Liver (tissue), 9 donors: ENCODE measurements around the gene METTL17. TPM values are rescaled to one million over a fixed set of nuclear protein-coding genes. Genes with fewer than 3 reads are reported as not detected.

Experiments used
- DNase-seq: peaks from one replicate; pipeline ENCODE4 v3.0.0-alpha.2; 2017; ENCODE audit warnings: low spot score
- H3K27ac ChIP-seq, 2 donors: one replicate each; pipeline ENCODE4 v1.7.0; 2013; ENCODE audit warnings: inconsistent platforms in 2 of 2, low read length in 2 of 2, control low read depth in 1 of 2, low read depth in 1 of 2, mild to moderate bottlenecking in 1 of 2
- H3K27me3 ChIP-seq, 4 donors: one replicate each; pipeline versions ENCODE4 v1.6.1 to v1.7.0; 2013; ENCODE audit warnings: low read length in 3 of 4, inconsistent platforms in 1 of 4, mild to moderate bottlenecking in 1 of 4, moderate library complexity in 1 of 4; ENCODE audit not compliant: control insufficient read depth in 4 of 4, insufficient read depth in 4 of 4
- H3K36me3 ChIP-seq, 4 donors: one replicate each; pipeline versions ENCODE4 v1.6.1 to v1.7.0; 2013; ENCODE audit warnings: low read length in 3 of 4, mild to moderate bottlenecking in 3 of 4, low read depth in 1 of 4, moderate library complexity in 1 of 4; ENCODE audit not compliant: control insufficient read depth in 4 of 4, insufficient read depth in 3 of 4
- H3K4me1 ChIP-seq, 4 donors: one replicate each; pipeline versions ENCODE4 v1.6.1 to v1.7.0; 2013; ENCODE audit warnings: low read length in 3 of 4, mild to moderate bottlenecking in 3 of 4, moderate library complexity in 1 of 4; ENCODE audit not compliant: control insufficient read depth in 4 of 4, insufficient read depth in 4 of 4
- H3K4me3 ChIP-seq, 3 donors: one replicate each; pipeline versions ENCODE4 v1.6.1 to v1.7.0; 2013; ENCODE audit warnings: low read length in 3 of 3, control low read depth in 1 of 3, low read depth in 1 of 3, mild to moderate bottlenecking in 1 of 3
- H3K9ac ChIP-seq, 2 donors: one replicate each; pipeline ENCODE4 v1.7.0; 2013; ENCODE audit warnings: low read length in 2 of 2, mild to moderate bottlenecking in 2 of 2, moderate library complexity in 2 of 2, control low read depth in 1 of 2, low read depth in 1 of 2
- H3K9me3 ChIP-seq, 4 donors: one replicate each; pipeline versions ENCODE4 v1.6.1 to v1.7.0; 2013; ENCODE audit warnings: low read length in 3 of 4; ENCODE audit not compliant: control insufficient read depth in 4 of 4
- ATF3 ChIP-seq: IDR thresholded peaks from 2 replicates; pipeline ENCODE4 v1.6.1; 2016; ENCODE audit warnings: antibody characterized with exemption
- EGR1 ChIP-seq, 2 donors: IDR thresholded peaks; 2 replicates each; pipeline ENCODE4 v1.6.1; 2016 to 2018; ENCODE audit warnings: antibody characterized with exemption in 2 of 2, low read depth in 2 of 2
- FOXA1 ChIP-seq: IDR thresholded peaks from 2 replicates; pipeline ENCODE4 v1.6.1; 2016; ENCODE audit warnings: antibody characterized with exemption
- FOXA2 ChIP-seq: IDR thresholded peaks from 2 replicates; pipeline ENCODE4 v1.6.1; 2016; ENCODE audit warnings: antibody characterized with exemption
- GABPA ChIP-seq, 2 donors: IDR thresholded peaks in 1 of 2; conservative IDR thresholded peaks in 1 of 2; 2 replicates each; pipeline ENCODE4 v1.6.1; 2016; ENCODE audit warnings: antibody characterized with exemption in 2 of 2, mild to moderate bottlenecking in 1 of 2, moderate library complexity in 1 of 2
- HNF4A ChIP-seq, 2 donors: conservative IDR thresholded peaks; 2 replicates each; pipeline ENCODE4 v1.6.1; 2016; ENCODE audit warnings: antibody characterized with exemption in 2 of 2, mild to moderate bottlenecking in 2 of 2
- HNF4G ChIP-seq: IDR thresholded peaks from 2 replicates; pipeline ENCODE4 v1.6.1; 2016; ENCODE audit warnings: antibody characterized with exemption
- JUND ChIP-seq, 2 donors: IDR thresholded peaks; 2 replicates each; pipeline ENCODE4 v1.6.1; 2016; ENCODE audit warnings: antibody characterized with exemption in 2 of 2
- NR2F2 ChIP-seq: IDR thresholded peaks from 2 replicates; pipeline ENCODE4 v1.6.1; 2016; ENCODE audit warnings: antibody characterized with exemption
- RAD21 ChIP-seq, 2 donors: IDR thresholded peaks; 2 replicates each; pipeline ENCODE4 v1.6.1; 2016; ENCODE audit warnings: antibody characterized with exemption in 2 of 2, mild to moderate bottlenecking in 2 of 2
- RXRA ChIP-seq, 2 donors: IDR thresholded peaks; 2 replicates each; pipeline ENCODE4 v1.6.1; 2017 to 2018; ENCODE audit warnings: antibody characterized with exemption in 2 of 2, mild to moderate bottlenecking in 1 of 2
- SP1 ChIP-seq: IDR thresholded peaks from 2 replicates; pipeline ENCODE4 v1.6.1; 2018; ENCODE audit warnings: antibody characterized with exemption, mild to moderate bottlenecking
- TAF1 ChIP-seq: conservative IDR thresholded peaks from 2 replicates; pipeline ENCODE4 v1.6.1; 2016; ENCODE audit warnings: antibody characterized with exemption, mild to moderate bottlenecking
- YY1 ChIP-seq: IDR thresholded peaks from 2 replicates; pipeline ENCODE4 v1.6.1; 2016; ENCODE audit warnings: antibody characterized with exemption, mild to moderate bottlenecking
- WGBS: extraction: QIAGEN DNeasy Blood & Tissue Kit; methylation state at CpG from one replicate; pipeline ENCODE4 v1.1.7; 2013; 5-methylcytosine and 5-hydroxymethylcytosine counted together
- polyA plus RNA-seq, 2 donors: library from polyadenylated mRNA; stranded (reverse) in 1 of 2; unstranded in 1 of 2; fragments of 200-250 nt in 1 of 2; fragments of >200 nt in 1 of 2; fragmentation: Nextera tagmentation in 1 of 2; extraction: Ambion mirVana in 1 of 2; gene quantifications; one replicate each; pipeline versions ENCODE4 v1.2.1 to v1.2.3, GENCODE V29; 2013 to 2015
- total RNA-seq, 2 donors: library from RNA; depleted of rRNA; stranded (reverse); fragments of >200 nt; gene quantifications; one replicate each; pipeline ENCODE4 v1.2.3, GENCODE V29; 2014
- TF ChIP-seq, protein P1 (sequence below): IDR thresholded peaks from 2 replicates; pipeline ENCODE4 v1.6.1; 2016; ENCODE audit warnings: antibody characterized with exemption, mild to moderate bottlenecking
- TF ChIP-seq, protein P2 (sequence below): IDR thresholded peaks from 2 replicates; pipeline ENCODE4 v1.6.1; 2016; ENCODE audit warnings: antibody characterized with exemption
- TF ChIP-seq, protein P3 (sequence below): IDR thresholded peaks from 2 replicates; pipeline ENCODE4 v1.6.1; 2016; ENCODE audit warnings: antibody characterized with exemption
- TF ChIP-seq, protein P4 (sequence below): fragments of 150-350 bp; IDR thresholded peaks from 2 replicates; pipeline ENCODE4 v1.5.1; 2017; ENCODE audit warnings: improper control_type of control experiment, low read depth, low read length; ENCODE audit not compliant: missing input control
- donor health status: healthy.
- donor health status: healthy.
- donor health status: healthy.
- donor health status: healthy.
- donor health status: healthy.

METTL17 gene
- total and polyA plus RNA-seq, 4 donors, result 31.0 to 64.8 (median 47.3) TPM

- TF ChIP-seq ATF3 (no peak), FOXA2 (no peak), SP1 (no peak), JUND (IDR thresholded peaks at IDR 0.05) (no peak), EGR1 (IDR thresholded peaks at IDR 0.05; ENCODE audit: low read depth in 2 of 2) (no peak), TAF1 (no peak), HNF4A (conservative IDR thresholded peaks at IDR 0.05) (no peak), RXRA (IDR thresholded peaks at IDR 0.05) (no peak), HNF4G (no peak), NR2F2 (no peak), YY1 (no peak), GABPA (IDR thresholded peaks at IDR 0.05 in 1 of 2, conservative IDR thresholded peaks at IDR 0.05 in 1 of 2) (no peak), FOXA1 (no peak), RAD21 (IDR thresholded peaks at IDR 0.05) (no peak)
- TF ChIP-seq, protein P1, sequence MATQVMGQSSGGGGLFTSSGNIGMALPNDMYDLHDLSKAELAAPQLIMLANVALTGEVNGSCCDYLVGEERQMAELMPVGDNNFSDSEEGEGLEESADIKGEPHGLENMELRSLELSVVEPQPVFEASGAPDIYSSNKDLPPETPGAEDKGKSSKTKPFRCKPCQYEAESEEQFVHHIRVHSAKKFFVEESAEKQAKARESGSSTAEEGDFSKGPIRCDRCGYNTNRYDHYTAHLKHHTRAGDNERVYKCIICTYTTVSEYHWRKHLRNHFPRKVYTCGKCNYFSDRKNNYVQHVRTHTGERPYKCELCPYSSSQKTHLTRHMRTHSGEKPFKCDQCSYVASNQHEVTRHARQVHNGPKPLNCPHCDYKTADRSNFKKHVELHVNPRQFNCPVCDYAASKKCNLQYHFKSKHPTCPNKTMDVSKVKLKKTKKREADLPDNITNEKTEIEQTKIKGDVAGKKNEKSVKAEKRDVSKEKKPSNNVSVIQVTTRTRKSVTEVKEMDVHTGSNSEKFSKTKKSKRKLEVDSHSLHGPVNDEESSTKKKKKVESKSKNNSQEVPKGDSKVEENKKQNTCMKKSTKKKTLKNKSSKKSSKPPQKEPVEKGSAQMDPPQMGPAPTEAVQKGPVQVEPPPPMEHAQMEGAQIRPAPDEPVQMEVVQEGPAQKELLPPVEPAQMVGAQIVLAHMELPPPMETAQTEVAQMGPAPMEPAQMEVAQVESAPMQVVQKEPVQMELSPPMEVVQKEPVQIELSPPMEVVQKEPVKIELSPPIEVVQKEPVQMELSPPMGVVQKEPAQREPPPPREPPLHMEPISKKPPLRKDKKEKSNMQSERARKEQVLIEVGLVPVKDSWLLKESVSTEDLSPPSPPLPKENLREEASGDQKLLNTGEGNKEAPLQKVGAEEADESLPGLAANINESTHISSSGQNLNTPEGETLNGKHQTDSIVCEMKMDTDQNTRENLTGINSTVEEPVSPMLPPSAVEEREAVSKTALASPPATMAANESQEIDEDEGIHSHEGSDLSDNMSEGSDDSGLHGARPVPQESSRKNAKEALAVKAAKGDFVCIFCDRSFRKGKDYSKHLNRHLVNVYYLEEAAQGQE, result no peak
- TF ChIP-seq, protein P2, sequence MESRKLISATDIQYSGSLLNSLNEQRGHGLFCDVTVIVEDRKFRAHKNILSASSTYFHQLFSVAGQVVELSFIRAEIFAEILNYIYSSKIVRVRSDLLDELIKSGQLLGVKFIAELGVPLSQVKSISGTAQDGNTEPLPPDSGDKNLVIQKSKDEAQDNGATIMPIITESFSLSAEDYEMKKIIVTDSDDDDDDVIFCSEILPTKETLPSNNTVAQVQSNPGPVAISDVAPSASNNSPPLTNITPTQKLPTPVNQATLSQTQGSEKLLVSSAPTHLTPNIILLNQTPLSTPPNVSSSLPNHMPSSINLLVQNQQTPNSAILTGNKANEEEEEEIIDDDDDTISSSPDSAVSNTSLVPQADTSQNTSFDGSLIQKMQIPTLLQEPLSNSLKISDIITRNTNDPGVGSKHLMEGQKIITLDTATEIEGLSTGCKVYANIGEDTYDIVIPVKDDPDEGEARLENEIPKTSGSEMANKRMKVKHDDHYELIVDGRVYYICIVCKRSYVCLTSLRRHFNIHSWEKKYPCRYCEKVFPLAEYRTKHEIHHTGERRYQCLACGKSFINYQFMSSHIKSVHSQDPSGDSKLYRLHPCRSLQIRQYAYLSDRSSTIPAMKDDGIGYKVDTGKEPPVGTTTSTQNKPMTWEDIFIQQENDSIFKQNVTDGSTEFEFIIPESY, result no peak
- TF ChIP-seq, protein P3, sequence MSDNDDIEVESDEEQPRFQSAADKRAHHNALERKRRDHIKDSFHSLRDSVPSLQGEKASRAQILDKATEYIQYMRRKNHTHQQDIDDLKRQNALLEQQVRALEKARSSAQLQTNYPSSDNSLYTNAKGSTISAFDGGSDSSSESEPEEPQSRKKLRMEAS, result no peak
- TF ChIP-seq, protein P4, sequence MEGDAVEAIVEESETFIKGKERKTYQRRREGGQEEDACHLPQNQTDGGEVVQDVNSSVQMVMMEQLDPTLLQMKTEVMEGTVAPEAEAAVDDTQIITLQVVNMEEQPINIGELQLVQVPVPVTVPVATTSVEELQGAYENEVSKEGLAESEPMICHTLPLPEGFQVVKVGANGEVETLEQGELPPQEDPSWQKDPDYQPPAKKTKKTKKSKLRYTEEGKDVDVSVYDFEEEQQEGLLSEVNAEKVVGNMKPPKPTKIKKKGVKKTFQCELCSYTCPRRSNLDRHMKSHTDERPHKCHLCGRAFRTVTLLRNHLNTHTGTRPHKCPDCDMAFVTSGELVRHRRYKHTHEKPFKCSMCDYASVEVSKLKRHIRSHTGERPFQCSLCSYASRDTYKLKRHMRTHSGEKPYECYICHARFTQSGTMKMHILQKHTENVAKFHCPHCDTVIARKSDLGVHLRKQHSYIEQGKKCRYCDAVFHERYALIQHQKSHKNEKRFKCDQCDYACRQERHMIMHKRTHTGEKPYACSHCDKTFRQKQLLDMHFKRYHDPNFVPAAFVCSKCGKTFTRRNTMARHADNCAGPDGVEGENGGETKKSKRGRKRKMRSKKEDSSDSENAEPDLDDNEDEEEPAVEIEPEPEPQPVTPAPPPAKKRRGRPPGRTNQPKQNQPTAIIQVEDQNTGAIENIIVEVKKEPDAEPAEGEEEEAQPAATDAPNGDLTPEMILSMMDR, result no peak
- no peak overlapping the region for H3K9ac ChIP-seq
- H3K9me3 ChIP-seq, result no peaks in the 10 kb centered on the region
- no peak overlapping the region for H3K4me3 ChIP-seq
- no peaks in the 10 kb centered on the region for H3K27me3 ChIP-seq
- no peak overlapping the region for H3K27ac ChIP-seq
- 81% methylated on average over 7 of the region's 7 CpGs for WGBS
- no peaks in the 10 kb centered on the region for H3K4me1 ChIP-seq
- DNase-seq, result no peak
- H3K36me3 ChIP-seq, result peaks cover 5 to 16% (median 10%) of the 10 kb centered on the region in 4 donors
These were observed 11.4 kb downstream of the METTL17 start for GRCh38 chr14:21001218-21001617.
